Central memory CD8-positive, alpha-beta T cell (primary cell): ENCODE results near the gene PON3.

Experiments used
- ATAC-seq: fragments of 150-1000 bp; cut with Tn5 transposase; replicated peaks from 2 replicates; pipeline ENCODE4 v1.10.0; 2022; ENCODE audit warnings: mild to moderate bottlenecking, moderate FRiP score, moderate number of reproducible peaks; ENCODE audit not compliant: poor library complexity, severe bottlenecking; ENCODE audit errors: extremely low read depth
- DNase-seq, 2 donors: peaks; one replicate each; pipeline ENCODE4 v3.0.0; 2021; ENCODE audit warnings: low spot score in 2 of 2
- H3K27ac Mint-ChIP-seq: one replicate; pipeline ENCODE4 v1.8.0; 2022; ENCODE audit warnings: low read depth, mild to moderate bottlenecking, moderate library complexity, mixed read lengths
- H3K27me3 Mint-ChIP-seq: one replicate; pipeline ENCODE4 v1.8.0; 2022; ENCODE audit warnings: mixed read lengths
- H3K36me3 Mint-ChIP-seq: one replicate; pipeline ENCODE4 v1.8.0; 2022; ENCODE audit warnings: mild to moderate bottlenecking, moderate library complexity, mixed read lengths; ENCODE audit not compliant: insufficient read depth
- H3K4me1 Mint-ChIP-seq: one replicate; pipeline ENCODE4 v1.8.0; 2022; ENCODE audit warnings: mixed read lengths
- H3K4me3 Mint-ChIP-seq: one replicate; pipeline ENCODE4 v1.8.0; 2022; ENCODE audit warnings: mild to moderate bottlenecking, moderate library complexity, mixed read lengths
- H3K9me3 Mint-ChIP-seq: one replicate; pipeline ENCODE4 v1.8.0; 2022; ENCODE audit warnings: mixed read lengths

Gene PON3

GRCh38 chr7:95396136-95397032 lies at the start of gene PON3:
Gene PON3 (minus strand): TSS chr7:95396375. CDS start chr7:95396350, 25 bp downstream.
- DNase-seq (no peak), ATAC-seq (peak; percentile 65)
- Mint-ChIP-seq H3K27me3 (peaks cover 41% of the 10 kb centered on the region), H3K36me3 (peaks cover 2% of the 10 kb centered on the region), H3K4me3 (peak within 1 kb of the TSS; percentile 35), H3K4me1 (no peaks in the 10 kb centered on the region), H3K9me3 (no peaks in the 10 kb centered on the region), H3K27ac (no peak within 1 kb of the TSS)

GRCh38 chr7:95444796-95445195 lies 48.6 kb upstream of the PON3 start:
- Mint-ChIP-seq H3K9me3 (no peaks in the 10 kb centered on the region), H3K27me3 (no peaks in the 10 kb centered on the region), H3K27ac (no peak overlapping the region), H3K4me1 (no peaks in the 10 kb centered on the region), H3K4me3 (no peak overlapping the region), H3K36me3 (no peaks in the 10 kb centered on the region)
- ATAC-seq (no peak), DNase-seq (no peak)

- no peak overlapping the region for H3K27ac Mint-ChIP-seq
- no peak for ATAC-seq
- H3K27me3 Mint-ChIP-seq, result no peaks in the 10 kb centered on the region
- DNase-seq, result no peak
- H3K4me3 Mint-ChIP-seq, result no peak overlapping the region
- H3K36me3 Mint-ChIP-seq, result no peaks in the 10 kb centered on the region
- no peaks in the 10 kb centered on the region for H3K4me1 Mint-ChIP-seq
- H3K9me3 Mint-ChIP-seq, result no peaks in the 10 kb centered on the region
Observed at GRCh38 chr7:95441042-95441823, 45.1 kb upstream of the PON3 start.

- H3K9me3 Mint-ChIP-seq, result no peaks in the 10 kb centered on the region
Observed at GRCh38 chr7:95440394-95441038, 44.3 kb upstream of the PON3 start.

GRCh38 chr7:95436407-95436806 lies 40.2 kb upstream of the PON3 start:
- Mint-ChIP-seq H3K9me3 (no peaks in the 10 kb centered on the region), H3K4me1 (peaks cover 12% of the 10 kb centered on the region), H3K36me3 (peaks cover 3% of the 10 kb centered on the region), H3K27ac (no peak overlapping the region), H3K27me3 (no peaks in the 10 kb centered on the region), H3K4me3 (peak overlapping the region; percentile 85)
- no peak for DNase-seq
- ATAC-seq, result no peak

More at GRCh38 chr7:95440394-95441038, 44.3 kb upstream of the PON3 start:
- Mint-ChIP-seq H3K27me3 (no peaks in the 10 kb centered on the region), H3K27ac (no peak overlapping the region), H3K36me3 (no peaks in the 10 kb centered on the region), H3K4me1 (no peaks in the 10 kb centered on the region), H3K4me3 (no peak overlapping the region)
- no peak for ATAC-seq
- DNase-seq, result no peak

GRCh38 chr7:95435422-95435780 lies 39.2 kb upstream of the PON3 start:
- no peak for ATAC-seq
- Mint-ChIP-seq H3K27me3 (no peaks in the 10 kb centered on the region), H3K4me3 (peak overlapping the region; percentile 85), H3K9me3 (no peaks in the 10 kb centered on the region), H3K27ac (peak overlapping the region; percentile 87), H3K36me3 (peaks cover 4% of the 10 kb centered on the region), H3K4me1 (peaks cover 12% of the 10 kb centered on the region)
- DNase-seq, result no peak

GRCh38 chr7:95434557-95435421 lies 38.6 kb upstream of the PON3 start, which contains the start of gene PON2:
Gene PON2 (minus strand): TSS chr7:95435028. CDS start chr7:95434951, 77 bp downstream.
- Mint-ChIP-seq H3K4me1 (peaks cover 12% of the 10 kb centered on the region), H3K27ac (peak within 1 kb of the TSS; percentile 87), H3K9me3 (no peaks in the 10 kb centered on the region), H3K27me3 (no peaks in the 10 kb centered on the region), H3K36me3 (peaks cover 4% of the 10 kb centered on the region), H3K4me3 (peak within 1 kb of the TSS; percentile 85)
- DNase-seq (peak; percentile 16 to 21), ATAC-seq (peak; percentile 67)

- ATAC-seq, result no peak
- peaks cover 12% of the 10 kb centered on the region for H3K4me1 Mint-ChIP-seq
- peaks cover 4% of the 10 kb centered on the region for H3K36me3 Mint-ChIP-seq
- peak overlapping the region; percentile 85 for H3K4me3 Mint-ChIP-seq
- H3K9me3 Mint-ChIP-seq, result no peaks in the 10 kb centered on the region
- H3K27ac Mint-ChIP-seq, result peak overlapping the region; percentile 87
- no peak for DNase-seq
- no peaks in the 10 kb centered on the region for H3K27me3 Mint-ChIP-seq
Observed at GRCh38 chr7:95433952-95434556, 37.9 kb upstream of the PON3 start.

GRCh38 chr7:95433129-95433528 lies 37.0 kb upstream of the PON3 start:
- no peak overlapping the region for H3K4me3 Mint-ChIP-seq
- DNase-seq, result no peak
- no peak overlapping the region for H3K27ac Mint-ChIP-seq
- no peak for ATAC-seq
- no peaks in the 10 kb centered on the region for H3K27me3 Mint-ChIP-seq
- H3K9me3 Mint-ChIP-seq, result no peaks in the 10 kb centered on the region
- peaks cover 12% of the 10 kb centered on the region for H3K4me1 Mint-ChIP-seq
- peaks cover 4% of the 10 kb centered on the region for H3K36me3 Mint-ChIP-seq

GRCh38 chr7:95432606-95433005 lies 36.4 kb upstream of the PON3 start:
- H3K4me3 Mint-ChIP-seq, result no peak overlapping the region
- peaks cover 12% of the 10 kb centered on the region for H3K4me1 Mint-ChIP-seq
- no peak overlapping the region for H3K27ac Mint-ChIP-seq
- peaks cover 4% of the 10 kb centered on the region for H3K36me3 Mint-ChIP-seq
- ATAC-seq (no peak), DNase-seq (no peak)
- H3K9me3 Mint-ChIP-seq, result no peaks in the 10 kb centered on the region
- no peaks in the 10 kb centered on the region for H3K27me3 Mint-ChIP-seq

- peaks cover 12% of the 10 kb centered on the region for H3K4me1 Mint-ChIP-seq
- peaks cover 4% of the 10 kb centered on the region for H3K36me3 Mint-ChIP-seq
- no peak for DNase-seq
- no peak for ATAC-seq
- no peak overlapping the region for H3K27ac Mint-ChIP-seq
- no peaks in the 10 kb centered on the region for H3K27me3 Mint-ChIP-seq
- no peaks in the 10 kb centered on the region for H3K9me3 Mint-ChIP-seq
- no peak overlapping the region for H3K4me3 Mint-ChIP-seq
Observed at GRCh38 chr7:95430864-95431263, 34.7 kb upstream of the PON3 start.
